ENCODE results near the gene ZIC4. TPM values are rescaled to one million over a fixed set of nuclear protein-coding genes. Genes with fewer than 3 reads are reported as not detected.

Gene ZIC4
- total RNA-seq, 2 donors from 2014 or later, result not detected

GRCh38 chr3:147395899-147396711 is 10.2 kb downstream of the ZIC4 start:
- peaks cover 5% of the 10 kb centered on the region for H3K36me3 Mint-ChIP-seq
- ATAC-seq (peak in 1 of 2 donors; percentile 44), DNase-seq (ENCODE audit: low spot score) (no peak)
- peaks cover 4% of the 10 kb centered on the region for H3K9me3 Mint-ChIP-seq
- no peaks in the 10 kb centered on the region for H3K4me1 Mint-ChIP-seq (ENCODE audit: low read depth in 2 of 2)
- no peak overlapping the region for H3K4me3 Mint-ChIP-seq
- peaks cover 45 to 52% of the 10 kb centered on the region in 2 donors for H3K27me3 Mint-ChIP-seq
- no peak overlapping the region for H3K27ac Mint-ChIP-seq

GRCh38 chr3:147394884-147395225 is 11.5 kb downstream of the ZIC4 start:
- no peaks in the 10 kb centered on the region for H3K9me3 Mint-ChIP-seq
- no peak overlapping the region for H3K4me3 Mint-ChIP-seq
- peaks cover 39 to 48% of the 10 kb centered on the region in 2 donors for H3K27me3 Mint-ChIP-seq
- DNase-seq (ENCODE audit: low spot score) (no peak), ATAC-seq (no peak)
- no peak overlapping the region for H3K27ac Mint-ChIP-seq
- H3K4me1 Mint-ChIP-seq (ENCODE audit: low read depth in 2 of 2), result no peaks in the 10 kb centered on the region
- peaks cover 8% of the 10 kb centered on the region for H3K36me3 Mint-ChIP-seq

GRCh38 chr3:147393943-147394883 is 12.1 kb downstream of the ZIC4 start:
- peaks cover 12% of the 10 kb centered on the region for H3K36me3 Mint-ChIP-seq
- no peak for ATAC-seq
- H3K27ac Mint-ChIP-seq, result no peak overlapping the region
- H3K4me1 Mint-ChIP-seq (ENCODE audit: low read depth in 2 of 2), result no peaks in the 10 kb centered on the region
- H3K27me3 Mint-ChIP-seq, result peaks cover 40 to 51% of the 10 kb centered on the region in 2 donors
- H3K4me3 Mint-ChIP-seq, result no peak overlapping the region
- DNase-seq (ENCODE audit: low spot score), result no peak
- no peaks in the 10 kb centered on the region for H3K9me3 Mint-ChIP-seq

GRCh38 chr3:147393261-147393942 is 12.9 kb downstream of the ZIC4 start:
- no peak overlapping the region for H3K4me3 Mint-ChIP-seq
- no peak for DNase-seq (ENCODE audit: low spot score)
- no peaks in the 10 kb centered on the region for H3K4me1 Mint-ChIP-seq (ENCODE audit: low read depth in 2 of 2)
- H3K9me3 Mint-ChIP-seq, result no peaks in the 10 kb centered on the region
- H3K27ac Mint-ChIP-seq, result no peak overlapping the region
- peaks cover 44 to 55% of the 10 kb centered on the region in 2 donors for H3K27me3 Mint-ChIP-seq
- no peak for ATAC-seq
- H3K36me3 Mint-ChIP-seq, result peaks cover 18% of the 10 kb centered on the region

GRCh38 chr3:147392625-147392946 is 13.8 kb downstream of the ZIC4 start:
- Mint-ChIP-seq H3K9me3 (peaks cover 3% of the 10 kb centered on the region), H3K27me3 (peaks cover 47 to 58% of the 10 kb centered on the region in 2 donors), H3K36me3 (peaks cover 21% of the 10 kb centered on the region)

GRCh38 chr3:147391781-147392624 is 14.3 kb downstream of the ZIC4 start:
- DNase-seq (ENCODE audit: low spot score) (no peak), ATAC-seq (no peak)
- Mint-ChIP-seq H3K4me3 (no peak overlapping the region), H3K9me3 (peaks cover 3% of the 10 kb centered on the region), H3K4me1 (ENCODE audit: low read depth in 2 of 2) (no peaks in the 10 kb centered on the region), H3K36me3 (peaks cover 25% of the 10 kb centered on the region), H3K27me3 (peaks cover 49 to 59% of the 10 kb centered on the region in 2 donors), H3K27ac (no peak overlapping the region)

More at GRCh38 chr3:147392625-147392946, 13.8 kb downstream of the ZIC4 start:
- DNase-seq (ENCODE audit: low spot score), result no peak
- H3K27ac Mint-ChIP-seq, result no peak overlapping the region
- H3K4me1 Mint-ChIP-seq (ENCODE audit: low read depth in 2 of 2), result no peaks in the 10 kb centered on the region
- no peak overlapping the region for H3K4me3 Mint-ChIP-seq
- no peak for ATAC-seq

GRCh38 chr3:147390589-147391569 is 15.5 kb downstream of the ZIC4 start:
- DNase-seq (ENCODE audit: low spot score) (no peak), ATAC-seq (no peak)
- Mint-ChIP-seq H3K4me3 (no peak overlapping the region), H3K9me3 (peaks cover 4% of the 10 kb centered on the region), H3K36me3 (peaks cover 27% of the 10 kb centered on the region), H3K4me1 (ENCODE audit: low read depth in 2 of 2) (no peaks in the 10 kb centered on the region), H3K27ac (no peak overlapping the region), H3K27me3 (peaks cover 58 to 70% of the 10 kb centered on the region in 2 donors)

- no peak overlapping the region for H3K27ac Mint-ChIP-seq
These were observed 16.6 kb downstream of the ZIC4 start for GRCh38 chr3:147389717-147390116.

GRCh38 chr3:147388700-147389580 is 17.4 kb downstream of the ZIC4 start:
- Mint-ChIP-seq H3K9me3 (peaks cover 8% of the 10 kb centered on the region), H3K27ac (no peak overlapping the region), H3K27me3 (peaks cover 52 to 68% of the 10 kb centered on the region in 2 donors), H3K4me3 (no peak overlapping the region), H3K36me3 (peaks cover 24% of the 10 kb centered on the region), H3K4me1 (ENCODE audit: low read depth in 2 of 2) (no peaks in the 10 kb centered on the region)
- DNase-seq (ENCODE audit: low spot score) (no peak), ATAC-seq (no peak)

More at GRCh38 chr3:147389717-147390116, 16.6 kb downstream of the ZIC4 start:
- Mint-ChIP-seq H3K4me1 (ENCODE audit: low read depth in 2 of 2) (no peaks in the 10 kb centered on the region), H3K4me3 (no peak overlapping the region), H3K27me3 (peaks cover 54 to 68% of the 10 kb centered on the region in 2 donors), H3K36me3 (peaks cover 27% of the 10 kb centered on the region), H3K9me3 (peaks cover 8% of the 10 kb centered on the region)
- ATAC-seq (no peak), DNase-seq (ENCODE audit: low spot score) (no peak)

- Mint-ChIP-seq H3K4me1 (ENCODE audit: low read depth in 2 of 2) (no peaks in the 10 kb centered on the region), H3K27me3 (peaks cover 52 to 73% of the 10 kb centered on the region in 2 donors), H3K9me3 (peaks cover 10% of the 10 kb centered on the region), H3K27ac (no peak overlapping the region), H3K36me3 (peaks cover 27% of the 10 kb centered on the region), H3K4me3 (no peak overlapping the region)
- ATAC-seq (no peak), DNase-seq (ENCODE audit: low spot score) (no peak)
These were observed 18.3 kb downstream of the ZIC4 start for GRCh38 chr3:147387885-147388699.
